B cell (primary cell): ENCODE data around the gene STK35. TPM values are rescaled to one million over a fixed set of nuclear protein-coding genes. Genes with fewer than 3 reads are reported as not detected.

Experiments used
- ATAC-seq: fragments of 200-7000 bp; cut with Tn5 transposase; one replicate; pipeline ENCODE4 v1.10.0; 2021; ENCODE audit warnings: low read depth, mild to moderate bottlenecking, moderate number of reproducible peaks, moderate library complexity
- CTCF ChIA-PET: fragments of 350-600 bp; sonication (Branson Sonifier 250); formaldehyde crosslinking; loops from one replicate; lab custom pipeline; 2021; ENCODE audit warnings: antibody characterized with exemption, inconsistent platforms; lab: Charles Lee
- POLR2A ChIA-PET: fragments of 350-600 bp; sonication (Branson Sonifier 250); formaldehyde crosslinking; loops from one replicate; lab custom pipeline; 2021; ENCODE audit warnings: antibody characterized with exemption; lab: Charles Lee
- DNase-seq: peaks from one replicate; pipeline ENCODE4 v3.0.0; 2013
- H2AFZ ChIP-seq: 2 replicates; pipeline ENCODE4 v1.6.1; 2012; ENCODE audit warnings: mild to moderate bottlenecking, low read depth, low read length; ENCODE audit not compliant: insufficient read depth, poor library complexity, severe bottlenecking
- H3K27ac ChIP-seq, 2 donors: 1 replicate in 1 of 2; 2 replicates in 1 of 2; pipeline ENCODE4 v1.5.1; 2012 to 2013; ENCODE audit warnings: low read length in 2 of 2, mild to moderate bottlenecking in 2 of 2, moderate library complexity in 1 of 2
- H3K27me3 ChIP-seq, 4 experiments: fragments of 200-600 bp in 1 of 4; sonication (generic) in 1 of 4; replicated peaks in 1 of 4; 1 replicate in 2 of 4; 2 replicates in 2 of 4; pipeline versions ENCODE4 v1.6.1 to v1.7.0; 2013 to 2016; ENCODE audit warnings: low read length in 3 of 4, mild to moderate bottlenecking in 2 of 4, mixed read lengths in 1 of 4, moderate library complexity in 1 of 4; ENCODE audit not compliant: insufficient read depth in 4 of 4, control insufficient read depth in 3 of 4; ENCODE audit errors: control extremely low read depth in 1 of 4
- H3K36me3 ChIP-seq, 2 experiments: replicated peaks in 1 of 2; 1 replicate in 1 of 2; 2 replicates in 1 of 2; pipeline versions ENCODE4 v1.6.1 to v1.7.1; 2013; ENCODE audit warnings: low read length in 1 of 2; ENCODE audit not compliant: insufficient read depth in 2 of 2, control insufficient read depth in 1 of 2; ENCODE audit errors: control extremely low read depth in 1 of 2, extremely low read depth in 1 of 2
- H3K4me1 ChIP-seq, 2 donors: fragments of 200-600 bp in 1 of 2; sonication (generic) in 1 of 2; 1 replicate in 1 of 2; 2 replicates in 1 of 2; pipeline versions ENCODE4 v1.5.1 to v1.6.1; 2013 to 2017; ENCODE audit warnings: low read length in 2 of 2; ENCODE audit not compliant: control insufficient read depth in 2 of 2, insufficient read depth in 2 of 2
- H3K4me2 ChIP-seq: replicated peaks from 2 replicates; pipeline ENCODE3; 2012; ENCODE audit warnings: mild to moderate bottlenecking, low read depth, low read length; ENCODE audit not compliant: poor library complexity, severe bottlenecking
- H3K4me3 ChIP-seq, 5 experiments: fragments of 200-600 bp in 1 of 5; sonication (generic) in 1 of 5; 1 replicate in 3 of 5; 2 replicates in 2 of 5; pipeline versions ENCODE4 v1.5.1 to v1.7.0; 2011 to 2016; ENCODE audit warnings: low read length in 4 of 5, mild to moderate bottlenecking in 4 of 5, low read depth in 2 of 5, control low read depth in 1 of 5, moderate library complexity in 1 of 5; ENCODE audit not compliant: insufficient read depth in 1 of 5; ENCODE audit errors: control extremely low read depth in 1 of 5, extremely low read depth in 1 of 5
- H3K79me2 ChIP-seq: fragments of 200-600 bp; sonication (generic); one replicate; pipeline ENCODE4 v1.6.0; 2016; ENCODE audit warnings: low read length; ENCODE audit not compliant: control insufficient read depth, insufficient read depth
- H3K9ac ChIP-seq: fragments of 200-600 bp; sonication (generic); 2 replicates; pipeline ENCODE4 v1.6.1; 2017; ENCODE audit warnings: mild to moderate bottlenecking, low read length, moderate library complexity
- H3K9me3 ChIP-seq, 3 donors: one replicate each; pipeline versions ENCODE4 v1.6.1 to v1.7.1; 2013; ENCODE audit warnings: low read length in 2 of 3; ENCODE audit not compliant: control insufficient read depth in 2 of 3, insufficient read depth in 1 of 3; ENCODE audit errors: control extremely low read depth in 1 of 3
- H4K20me1 ChIP-seq: 2 replicates; pipeline ENCODE4 v1.6.0; 2012; ENCODE audit warnings: mild to moderate bottlenecking, low read length; ENCODE audit not compliant: insufficient read depth, control insufficient read depth, poor library complexity, severe bottlenecking
- H3K27ac Mint-ChIP-seq: one replicate; pipeline ENCODE4 v1.8.0; 2021; ENCODE audit warnings: mixed read lengths
- H3K27me3 Mint-ChIP-seq: one replicate; pipeline ENCODE4 v1.8.0; 2021; ENCODE audit warnings: mixed read lengths
- H3K4me1 Mint-ChIP-seq: one replicate; pipeline ENCODE4 v1.8.0; 2021; ENCODE audit warnings: mixed read lengths
- H3K4me3 Mint-ChIP-seq: one replicate; pipeline ENCODE4 v1.8.0; 2021; ENCODE audit warnings: mixed read lengths
- H3K9me3 Mint-ChIP-seq: one replicate; pipeline ENCODE4 v1.8.0; 2022; ENCODE audit warnings: mixed read lengths; ENCODE audit not compliant: insufficient read depth
- CTCF ChIP-seq: fragments of 200-600 bp; IDR thresholded peaks from one replicate; pipeline ENCODE4 v1.8.0; 2022; ENCODE audit warnings: antibody characterized with exemption, mild to moderate bottlenecking
- EZH2 ChIP-seq: IDR thresholded peaks from 2 replicates; pipeline ENCODE4 v1.6.1; 2012; ENCODE audit warnings: borderline replicate concordance, low read depth, mild to moderate bottlenecking, moderate library complexity, low read length; ENCODE audit not compliant: insufficient read depth, poor library complexity, severe bottlenecking
- WGBS: methylation state at CpG from one replicate; pipeline ENCODE4 v1.1.5; 2013; ENCODE audit warnings: missing lambda C conversion rate; ENCODE audit not compliant: insufficient coverage; 5-methylcytosine and 5-hydroxymethylcytosine counted together
- intact Hi-C: fragments of 100-400 bp; cut with micrococcal nuclease; formaldehyde crosslinking; loops from one replicate; pipeline ENCODE4 v1.10.0; 2022
- polyA plus RNA-seq: library from polyadenylated mRNA; depleted of rRNA; stranded (reverse); fragments of >200 nt; gene quantifications from 2 replicates; pipeline ENCODE4 v1.2.3, GENCODE V29; 2012
- small RNA-seq: library from RNA; depleted of rRNA; stranded (forward); fragments of <200 nt; gene quantifications from one replicate; pipeline ENCODE3, GENCODE V24; 2012; ENCODE audit warnings: low replicate concordance, low read depth; ENCODE audit not compliant: insufficient read length
- total RNA-seq, 2 donors: library from RNA; stranded (reverse); fragments of 120-200 nt in 1 of 2; gene quantifications; 1 replicate in 1 of 2; 2 replicates in 1 of 2; pipeline versions ENCODE4 v1.2.3 to v1.2.4, GENCODE V29; 2013 to 2022

STK35 gene
- total and polyA plus RNA-seq, 2 donors (not counting 1 experiment from before 2014, with no cell fraction given), result 12.8 to 23.9 TPM

- H3K27ac ChIP-seq, result no peak overlapping the region
- Mint-ChIP-seq H3K9me3 (no peaks in the 10 kb centered on the region), H3K4me3 (no peak overlapping the region), H3K27ac (no peak overlapping the region), H3K27me3 (peaks cover 49% of the 10 kb centered on the region), H3K4me1 (no peaks in the 10 kb centered on the region)
- TF ChIP-seq CTCF (no peak), EZH2 (no peak)
- no peaks in the 10 kb centered on the region for H3K27me3 ChIP-seq
- H3K4me3 ChIP-seq, result no peak overlapping the region
- no peak overlapping the region for H3K9ac ChIP-seq
- H3K79me2 ChIP-seq, result no peaks in the 10 kb centered on the region
- intact Hi-C loops, result no loop called here
- H3K9me3 ChIP-seq, result no peaks in the 10 kb centered on the region
- no peak overlapping the region for H3K4me2 ChIP-seq
- 80% methylated on average over 5 of the region's 5 CpGs for WGBS
- POLR2A ChIA-PET, result no interaction called here
- no peaks in the 10 kb centered on the region for H3K36me3 ChIP-seq
- CTCF ChIA-PET, result interaction anchor here (1.1 kb wide), 1 partner anchor 9 kb away, joined by 3 read pairs; no protein-coding TSS in a partner anchor
- ATAC-seq (no peak), DNase-seq (no peak)
- H4K20me1 ChIP-seq, result no peaks in the 10 kb centered on the region
- no peak overlapping the region for H2AFZ ChIP-seq
- H3K4me1 ChIP-seq, result no peaks in the 10 kb centered on the region
These were observed 94.0 kb downstream of the STK35 start for GRCh38 chr20:2195614-2196013.

DNA sequence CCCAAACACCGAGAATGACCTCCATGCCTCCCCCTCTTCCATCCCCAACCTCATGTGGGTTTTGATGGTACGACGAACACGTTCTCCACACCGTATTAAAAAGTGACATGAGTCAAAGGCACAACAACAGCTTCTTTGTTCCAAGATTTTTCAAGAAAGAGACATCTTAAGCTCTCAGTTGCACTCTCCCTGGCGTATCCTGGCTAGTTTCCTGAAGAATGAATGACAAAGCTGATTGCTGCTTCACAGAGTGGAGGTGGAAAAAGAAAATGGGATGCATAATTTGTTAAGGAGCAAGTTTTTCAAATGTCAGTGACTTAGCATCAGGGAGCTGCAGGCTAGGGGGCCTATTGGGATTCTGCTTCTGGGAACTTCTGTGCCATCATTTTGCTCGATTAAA is 95.5 kb downstream of the STK35 start:
- Histone ChIP-seq H3K36me3 (no peaks in the 10 kb centered on the region), H3K4me1 (no peaks in the 10 kb centered on the region), H3K79me2 (no peaks in the 10 kb centered on the region), H3K9ac (no peak overlapping the region), H3K27ac (no peak overlapping the region), H4K20me1 (no peaks in the 10 kb centered on the region), H3K4me3 (no peak overlapping the region), H3K27me3 (no peaks in the 10 kb centered on the region), H3K4me2 (no peak overlapping the region), H3K9me3 (no peaks in the 10 kb centered on the region), H2AFZ (no peak overlapping the region)
- 90% methylated on average over 5 of the region's 7 CpGs for WGBS
- no peaks in the 10 kb centered on the region for H3K4me1 Mint-ChIP-seq
- intact Hi-C loops, result no loop called here
- DNase-seq (no peak), ATAC-seq (no peak)
- ChIA-PET CTCF (interaction anchor here (1.4 to 1.6 kb wide), 2 partner anchors 10 to 433 kb away, joined by 4 read pairs; no protein-coding TSS in a partner anchor), POLR2A (no interaction called here)
- H3K9me3 Mint-ChIP-seq, result no peaks in the 10 kb centered on the region
- no peak overlapping the region for H3K27ac Mint-ChIP-seq
- peaks cover 45% of the 10 kb centered on the region for H3K27me3 Mint-ChIP-seq
- no peak overlapping the region for H3K4me3 Mint-ChIP-seq
- TF ChIP-seq CTCF (no peak), EZH2 (no peak)

Small RNAs within 50 kb of the gene (small RNA-seq; reads per million reads assigned to genes)
- not detected for gene RPL7P2

Other genes with a start within 250 kb of the STK35 start
- 10.2 TPM in 2 replicates for gene SIRPA, start 206.4 kb upstream of the STK35 start, total RNA-seq
- 0.94 and 1.3 TPM in 2 replicates for gene SIRPA, start 206.4 kb upstream of the STK35 start, polyA plus RNA-seq
- gene PDYN, start 107.8 kb upstream of the STK35 start, total RNA-seq, result not detected in 2 replicates
- gene PDYN, start 107.8 kb upstream of the STK35 start, polyA plus RNA-seq, result not detected in 2 replicates
- not detected in 2 replicates for gene TGM3, start 194.2 kb downstream of the STK35 start, total RNA-seq
- gene TGM3, start 194.2 kb downstream of the STK35 start, polyA plus RNA-seq, result not detected in 2 replicates